ENCODE data around the gene PEX11A.

PEX11A gene

DNA sequence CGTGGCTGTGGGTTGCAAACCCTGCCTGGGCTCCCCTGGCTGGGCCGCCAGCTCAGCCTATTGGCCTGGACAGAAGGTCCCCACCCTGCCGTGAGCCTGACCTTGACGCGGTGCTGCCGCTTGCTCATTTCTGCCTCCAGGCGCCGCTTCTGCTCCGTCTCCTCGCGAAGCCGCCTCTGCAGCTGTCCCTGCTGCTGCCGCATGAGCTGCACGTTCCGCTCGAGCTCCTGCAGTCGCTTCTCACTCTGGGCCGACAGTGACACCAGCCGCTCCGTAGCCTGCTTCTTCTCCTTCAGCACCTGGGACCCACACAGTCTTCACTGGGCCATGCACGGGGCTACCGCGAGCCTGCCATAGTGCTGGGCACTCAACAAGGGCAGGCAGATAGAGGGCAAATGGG is 57.0 kb downstream of the PEX11A start:
- DNase-seq (ENCODE audit: low read depth, low spot score): no peak
- CTCF ChIA-PET: no interaction called here
- no peak overlapping the region for H3K4me3 ChIP-seq (ENCODE audit: low read depth, low read length)
- POLR2A ChIA-PET: no interaction called here
- TF ChIP-seq CTCF (IDR thresholded peaks at IDR 0.05; ENCODE audit: insufficient read depth, low read length, missing control alignments): no peak

GRCh38 chr15:89632563-89633430 is 57.8 kb downstream of the PEX11A start:
- ChIA-PET POLR2A (no interaction called here), CTCF (interaction anchor here (0.9 to 1.3 kb wide), 2 partner anchors 9 to 13 kb away, joined by 3 to 5 read pairs; no protein-coding TSS in a partner anchor)
- TF ChIP-seq CTCF (IDR thresholded peaks at IDR 0.05; ENCODE audit: insufficient read depth, low read length, missing control alignments): no peak
- H3K4me3 ChIP-seq (ENCODE audit: low read depth, low read length): no peak overlapping the region
- no peak for DNase-seq (ENCODE audit: low read depth, low spot score)

GRCh38 chr15:89631902-89632264 is 58.7 kb downstream of the PEX11A start:
- DNase-seq (ENCODE audit: low read depth, low spot score): no peak
- no peak for TF ChIP-seq CTCF (IDR thresholded peaks at IDR 0.05; ENCODE audit: insufficient read depth, low read length, missing control alignments)
- CTCF ChIA-PET: interaction anchor here (0.9 to 2.3 kb wide), 3 partner anchors 8 to 14 kb away, joined by 3 to 14 read pairs (median 5); no protein-coding TSS in a partner anchor

More at GRCh38 chr15:89631902-89632264, 58.7 kb downstream of the PEX11A start:
- no peak overlapping the region for H3K4me3 ChIP-seq (ENCODE audit: low read depth, low read length)
- POLR2A ChIA-PET: no interaction called here
